ENCODE data around the gene NSD1. TPM values are rescaled to one million over a fixed set of nuclear protein-coding genes. Genes with fewer than 3 reads are reported as not detected.

NSD1 gene
- total RNA-seq, 1 donor from 2014 or later = 45.4 TPM

DNA sequence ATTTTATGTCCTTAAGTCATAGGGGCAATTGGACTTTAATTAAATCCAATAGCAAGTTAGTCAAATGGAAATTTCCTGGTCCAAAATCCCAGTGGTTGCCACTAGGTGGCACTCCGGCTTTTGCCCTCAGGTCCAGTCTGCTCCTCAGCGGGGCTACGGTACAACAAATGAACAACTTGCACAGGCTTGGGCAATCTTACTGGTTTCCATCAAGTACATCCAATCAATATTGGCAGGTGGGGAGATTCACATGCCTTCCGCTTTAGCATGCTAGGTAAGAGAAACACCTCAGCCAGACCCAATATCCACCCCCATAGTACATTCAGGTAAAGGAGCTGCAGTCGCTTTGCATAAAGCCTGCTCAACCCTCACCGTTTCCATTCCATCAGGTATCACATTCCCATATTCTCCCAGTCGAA is 184.4 kb downstream of the NSD1 start:
- Histone ChIP-seq H3K27me3 (no peaks in the 10 kb centered on the region), H3K36me3 (no peaks in the 10 kb centered on the region), H3K4me1 (no peaks in the 10 kb centered on the region), H3K27ac (no peak overlapping the region), H3K4me3 (no peak overlapping the region), H3K9me3 (no peaks in the 10 kb centered on the region)
- peak; percentile 59 to 71 (median 59) for TF ChIP-seq CTCF (IDR thresholded peaks at IDR 0.05)
- no peak for TF ChIP-seq POLR2A (IDR thresholded peaks at IDR 0.05)
- TF ChIP-seq POLR2AphosphoS5 (IDR thresholded peaks at IDR 0.05; ENCODE audit: insufficient read depth in 1 of 2, low read depth in 1 of 2) = peak in 1 of 2 donors; percentile 62
- intact Hi-C loops (cut with DNase I) = loop anchor here (10.0 kb wide), 1 partner anchor 137 kb away; no protein-coding TSS in a partner anchor
- DNase-seq (ENCODE audit: extremely low spot score in 2 of 2) = no peak

DNA sequence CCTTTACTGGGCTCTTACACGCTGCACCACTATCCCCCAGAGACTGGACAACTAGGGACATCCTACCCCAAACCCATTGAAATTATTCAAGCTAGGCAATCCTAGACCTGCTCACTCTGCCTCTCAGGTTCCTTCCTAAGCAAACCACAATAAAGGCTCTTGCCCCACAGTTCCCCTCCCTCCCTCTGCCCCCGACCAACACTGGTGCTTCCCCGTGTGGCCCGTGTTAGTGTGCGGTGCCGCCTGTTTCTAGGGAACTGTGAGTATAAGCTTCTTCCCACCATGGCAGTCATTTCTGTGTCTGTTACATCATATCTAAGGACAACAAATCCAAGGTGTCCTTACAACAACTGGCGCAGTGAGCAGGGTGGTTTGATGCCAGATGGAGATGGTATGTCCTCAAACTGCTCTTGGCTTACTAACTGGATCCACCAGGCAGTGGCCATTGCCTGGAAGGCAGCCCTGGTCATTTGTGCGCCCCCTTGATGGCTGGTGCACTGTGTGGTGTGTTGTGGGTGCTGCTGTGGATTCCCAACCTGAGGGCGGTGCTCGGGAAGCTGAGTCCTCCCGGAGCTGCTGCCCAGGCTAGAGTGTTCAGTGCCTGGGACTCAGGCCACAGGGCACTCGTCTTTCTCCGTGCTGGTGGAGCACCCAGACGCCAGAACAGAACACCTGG is 186.5 kb downstream of the NSD1 start:
- Histone ChIP-seq H3K36me3 (no peaks in the 10 kb centered on the region), H3K4me3 (no peak overlapping the region), H3K4me1 (no peaks in the 10 kb centered on the region), H3K27ac (no peak overlapping the region), H3K27me3 (no peaks in the 10 kb centered on the region), H3K9me3 (no peaks in the 10 kb centered on the region)
- no peak for DNase-seq (ENCODE audit: extremely low spot score in 2 of 2)
- TF ChIP-seq POLR2A (IDR thresholded peaks at IDR 0.05) (no peak), CTCF (IDR thresholded peaks at IDR 0.05) (no peak), POLR2AphosphoS5 (IDR thresholded peaks at IDR 0.05; ENCODE audit: insufficient read depth in 1 of 2, low read depth in 1 of 2) (no peak)
- intact Hi-C loops (cut with DNase I) = loop anchor here (10.0 kb wide), 1 partner anchor 135 kb away; no protein-coding TSS in a partner anchor

- TF ChIP-seq CTCF (IDR thresholded peaks at IDR 0.05) (no peak), POLR2AphosphoS5 (IDR thresholded peaks at IDR 0.05; ENCODE audit: insufficient read depth in 1 of 2, low read depth in 1 of 2) (no peak), POLR2A (IDR thresholded peaks at IDR 0.05) (no peak)
- Histone ChIP-seq H3K36me3 (no peaks in the 10 kb centered on the region), H3K27ac (no peak overlapping the region), H3K9me3 (no peaks in the 10 kb centered on the region), H3K4me1 (no peaks in the 10 kb centered on the region), H3K4me3 (no peak overlapping the region), H3K27me3 (no peaks in the 10 kb centered on the region)
- intact Hi-C loops (cut with DNase I) = no loop called here
- DNase-seq (ENCODE audit: extremely low spot score in 2 of 2) = no peak
Measured at GRCh38 chr5:177320879-177321278, 187.3 kb downstream of the NSD1 start.

GRCh38 chr5:177325868-177326381 is 192.4 kb downstream of the NSD1 start:
- Histone ChIP-seq H3K27me3 (no peaks in the 10 kb centered on the region), H3K36me3 (peaks cover 0 to 14% of the 10 kb centered on the region in 2 donors), H3K27ac (no peak overlapping the region), H3K9me3 (no peaks in the 10 kb centered on the region), H3K4me1 (peaks cover 5% of the 10 kb centered on the region), H3K4me3 (no peak overlapping the region)
- TF ChIP-seq POLR2A (IDR thresholded peaks at IDR 0.05) (no peak), CTCF (IDR thresholded peaks at IDR 0.05) (no peak), POLR2AphosphoS5 (IDR thresholded peaks at IDR 0.05; ENCODE audit: insufficient read depth in 1 of 2, low read depth in 1 of 2) (no peak)
- intact Hi-C loops (cut with DNase I) = no loop called here
- no peak for DNase-seq (ENCODE audit: extremely low spot score in 2 of 2)

Measured in vagina (tissue), 2 donors.